Omental fat pad (tissue), 4 donors: ENCODE measurements around the gene PLAAT2. TPM values are rescaled to one million over a fixed set of nuclear protein-coding genes. Genes with fewer than 3 reads are reported as not detected.
A peak's percentile ranks its signal among the peaks of the same experiment; 100 is the strongest.

Experiments used
- ATAC-seq: fragments of 150-250 bp; one replicate; pipeline ENCODE4 v1.9.1; 2016; ENCODE audit warnings: mild to moderate bottlenecking, moderate library complexity; ENCODE audit not compliant: low FRiP score
- DNase-seq: peaks from one replicate; pipeline ENCODE4 v3.0.0-alpha.2; 2019; ENCODE audit warnings: low spot score
- total RNA-seq, 4 donors: library from RNA; depleted of rRNA; stranded (reverse); fragments of >200 nt; gene quantifications; one replicate each; pipeline ENCODE4 v1.1.0, GENCODE V29; 2016
- TF ChIP-seq, protein P1 (sequence below), 3 donors: fragments of 450-650 bp; IDR thresholded peaks; one replicate each; pipeline ENCODE4 v1.5.1; 2016 to 2017; ENCODE audit warnings: antibody characterized with exemption in 3 of 3, mild to moderate bottlenecking in 3 of 3, moderate library complexity in 2 of 3

Gene PLAAT2
- total RNA-seq, 4 donors from 2014 or later, result 0.65 TPM; not detected in 3

DNA sequence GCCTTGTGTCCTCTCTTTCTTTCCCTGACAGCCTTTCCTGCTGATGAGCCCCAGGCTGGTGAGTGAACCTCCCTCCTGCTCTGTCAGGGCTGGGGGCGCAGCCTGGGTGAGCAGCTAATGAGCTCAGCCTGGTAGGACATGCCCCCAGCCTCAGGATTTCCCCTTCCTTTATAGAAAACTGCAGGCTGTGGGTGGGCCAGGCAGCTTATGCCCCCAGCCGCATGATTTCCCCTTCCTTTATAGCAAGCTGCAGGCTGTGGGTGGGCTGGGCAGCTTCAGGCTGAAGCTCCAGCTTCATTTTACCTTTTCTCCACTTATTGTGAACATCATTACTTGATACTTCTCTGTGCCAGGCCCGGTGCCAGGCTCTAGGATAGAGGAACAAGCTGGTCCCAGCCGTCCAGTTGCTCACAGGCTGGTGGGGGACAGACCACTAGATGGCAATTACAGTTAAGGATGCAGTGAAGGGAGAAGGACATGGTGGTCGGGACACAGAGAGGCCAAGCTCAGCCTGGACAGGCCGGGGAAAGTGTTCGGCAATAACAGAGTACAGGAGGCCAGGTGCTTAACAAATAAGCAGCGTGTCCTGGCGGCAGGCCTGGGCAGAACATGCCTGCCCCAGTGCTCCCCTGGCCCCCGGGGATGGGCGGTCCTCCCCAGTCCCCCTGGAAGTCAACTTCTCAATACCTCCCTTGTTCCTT is 52.0 kb downstream of the PLAAT2 start:
- DNase-seq, result no peak
- TF ChIP-seq, protein P1, sequence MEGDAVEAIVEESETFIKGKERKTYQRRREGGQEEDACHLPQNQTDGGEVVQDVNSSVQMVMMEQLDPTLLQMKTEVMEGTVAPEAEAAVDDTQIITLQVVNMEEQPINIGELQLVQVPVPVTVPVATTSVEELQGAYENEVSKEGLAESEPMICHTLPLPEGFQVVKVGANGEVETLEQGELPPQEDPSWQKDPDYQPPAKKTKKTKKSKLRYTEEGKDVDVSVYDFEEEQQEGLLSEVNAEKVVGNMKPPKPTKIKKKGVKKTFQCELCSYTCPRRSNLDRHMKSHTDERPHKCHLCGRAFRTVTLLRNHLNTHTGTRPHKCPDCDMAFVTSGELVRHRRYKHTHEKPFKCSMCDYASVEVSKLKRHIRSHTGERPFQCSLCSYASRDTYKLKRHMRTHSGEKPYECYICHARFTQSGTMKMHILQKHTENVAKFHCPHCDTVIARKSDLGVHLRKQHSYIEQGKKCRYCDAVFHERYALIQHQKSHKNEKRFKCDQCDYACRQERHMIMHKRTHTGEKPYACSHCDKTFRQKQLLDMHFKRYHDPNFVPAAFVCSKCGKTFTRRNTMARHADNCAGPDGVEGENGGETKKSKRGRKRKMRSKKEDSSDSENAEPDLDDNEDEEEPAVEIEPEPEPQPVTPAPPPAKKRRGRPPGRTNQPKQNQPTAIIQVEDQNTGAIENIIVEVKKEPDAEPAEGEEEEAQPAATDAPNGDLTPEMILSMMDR (IDR thresholded peaks at IDR 0.05), result no peak
- ATAC-seq, result no peak

DNA sequence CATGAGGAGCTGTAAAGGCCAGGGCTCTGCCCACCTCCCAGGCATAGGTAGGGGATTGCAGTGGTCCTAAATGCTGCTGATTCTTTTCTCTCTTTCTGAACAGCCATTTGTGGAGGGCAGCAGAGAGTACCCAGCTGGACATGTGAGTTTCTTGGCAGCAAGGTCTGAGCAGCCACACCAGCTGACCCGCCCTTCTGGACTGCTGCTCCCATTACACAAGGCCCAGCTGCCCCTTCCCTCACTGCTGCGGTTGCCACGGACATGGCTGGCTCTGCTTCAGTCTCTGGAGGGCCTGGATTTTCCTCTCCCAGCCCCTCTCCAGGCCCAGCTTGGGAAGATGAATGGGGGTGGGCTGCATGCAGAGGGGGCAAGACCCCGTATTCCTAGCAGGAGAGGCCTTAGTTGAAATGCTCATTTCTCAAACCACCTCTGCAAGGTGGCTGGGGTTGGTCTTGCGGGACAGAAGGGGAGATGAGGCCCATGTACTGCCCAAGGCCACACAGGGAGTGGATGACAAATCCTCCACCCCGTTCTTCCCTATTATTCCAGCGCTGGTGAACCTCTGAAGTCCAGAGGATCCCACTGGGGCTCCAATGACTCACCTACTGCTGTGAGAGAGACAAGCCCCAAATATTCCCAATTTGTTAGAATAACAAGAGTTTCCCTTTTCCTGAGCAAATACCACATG is 52.7 kb downstream of the PLAAT2 start:
- TF ChIP-seq, protein P1 (IDR thresholded peaks at IDR 0.05), result no peak
- no peak for DNase-seq
- peak; percentile 53 for ATAC-seq

DNA sequence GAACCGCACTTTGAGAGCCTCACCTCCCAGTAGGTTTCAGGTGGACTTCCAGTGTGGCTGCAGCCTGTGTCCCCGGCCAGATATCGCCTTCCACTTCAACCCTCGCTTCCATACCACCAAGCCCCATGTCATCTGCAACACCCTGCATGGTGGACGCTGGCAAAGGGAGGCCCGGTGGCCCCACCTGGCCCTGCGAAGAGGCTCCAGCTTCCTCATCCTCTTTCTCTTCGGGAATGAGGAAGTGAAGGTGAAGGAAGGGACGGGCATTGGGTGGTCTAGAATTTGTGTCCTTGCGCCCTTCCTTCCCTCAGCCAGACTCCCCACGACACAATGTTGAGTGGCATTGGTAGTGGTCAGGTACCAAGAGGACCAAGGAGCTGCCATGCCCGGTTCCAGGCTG is 54.4 kb downstream of the PLAAT2 start:
- DNase-seq (no peak), ATAC-seq (no peak)
- TF ChIP-seq, protein P1 (IDR thresholded peaks at IDR 0.05), result no peak

DNA sequence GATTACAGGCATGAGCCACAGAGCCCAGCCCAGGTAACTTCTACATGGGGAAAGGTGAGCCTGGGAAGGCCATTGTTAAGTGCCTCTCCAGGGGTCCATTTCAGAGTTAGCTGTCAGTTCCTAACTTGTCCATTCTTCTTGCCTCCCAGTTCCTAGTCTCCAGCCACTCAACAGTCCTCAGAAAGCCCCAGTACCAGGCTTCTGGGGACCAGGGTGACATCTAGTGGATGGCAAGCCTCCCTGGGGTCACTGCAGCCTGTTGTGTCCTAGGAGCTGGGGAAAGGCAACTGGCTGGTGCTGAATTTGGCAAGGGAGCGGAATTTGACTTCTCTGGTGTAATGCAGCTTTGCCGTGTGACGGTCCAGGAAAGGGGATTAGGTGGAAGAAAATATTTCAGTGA is 55.2 kb downstream of the PLAAT2 start:
- DNase-seq, result no peak
- TF ChIP-seq, protein P1 (IDR thresholded peaks at IDR 0.05), result no peak
- ATAC-seq, result no peak

DNA sequence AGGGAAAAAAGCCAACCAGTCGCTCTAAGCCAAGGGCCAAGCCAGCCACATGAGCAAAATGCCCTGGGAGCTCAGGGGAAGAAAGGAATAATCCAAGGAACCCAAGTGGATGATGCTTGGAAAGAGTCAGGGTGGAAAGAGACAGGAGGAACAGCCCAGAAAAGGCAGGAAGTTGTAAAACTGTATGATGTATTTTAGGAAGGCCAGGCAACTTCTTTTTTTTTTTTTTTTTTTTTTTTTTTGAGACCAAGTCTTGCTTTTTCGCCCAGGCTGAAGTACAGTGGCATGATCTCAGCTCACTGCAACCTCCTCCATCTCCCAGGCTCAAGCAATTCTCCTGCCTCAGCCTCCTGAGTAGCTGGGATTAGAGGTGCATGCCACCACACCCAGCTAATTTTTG is 55.7 kb downstream of the PLAAT2 start:
- no peak for ATAC-seq
- DNase-seq, result no peak
- TF ChIP-seq, protein P1 (IDR thresholded peaks at IDR 0.05), result no peak

DNA sequence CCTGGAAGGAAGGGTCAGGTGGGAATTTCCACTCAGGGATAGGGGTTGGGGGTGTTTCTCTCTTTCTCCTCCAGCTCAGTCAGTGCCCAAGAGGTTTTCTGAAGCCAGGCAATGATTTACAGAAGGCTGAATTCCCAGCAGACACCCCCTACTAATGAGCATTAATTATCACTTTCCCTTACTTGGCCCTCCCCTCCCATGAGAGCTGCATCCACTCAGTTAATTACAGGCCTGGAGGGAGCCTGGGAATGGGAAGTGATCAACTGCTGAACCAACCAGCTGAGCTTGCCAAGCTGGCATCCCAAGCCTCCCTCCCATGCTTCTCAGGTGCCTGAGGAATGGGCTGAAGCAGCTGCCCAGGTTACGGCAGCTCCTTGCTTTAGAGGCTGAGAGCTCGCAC is 56.3 kb downstream of the PLAAT2 start:
- no peak for DNase-seq
- TF ChIP-seq, protein P1 (IDR thresholded peaks at IDR 0.05), result no peak
- no peak for ATAC-seq
